CD1c-positive myeloid dendritic cell (primary cell): ENCODE results near the gene EIF2S3B.
"Not testable (repeated sequence)": the region's sequence is repeated elsewhere in the genome, so short reads cannot be mapped to it uniquely, and the experiment has no call there.

Source experiments
- DNase-seq: peaks from one replicate; pipeline ENCODE4 v3.0.0-alpha.2; 2016; ENCODE audit errors: extremely low spot score

EIF2S3B gene

GRCh38 chr12:10505620-10506019 lies at the start of gene EIF2S3B:
EIF2S3B (plus strand) TSS chr12:10505890; CDS start chr12:10505903, 13 bp downstream.
- DNase-seq = no peak

- DNase-seq = no peak
These were observed 48.8 kb upstream of the EIF2S3B start for GRCh38 chr12:10456856-10457255.

- DNase-seq = no peak
These were observed 47.9 kb upstream of the EIF2S3B start for GRCh38 chr12:10457760-10458159.

- no peak for DNase-seq
These were observed 39.4 kb upstream of the EIF2S3B start for GRCh38 chr12:10466311-10466710.

GRCh38 chr12:10469701-10470100 lies 36.0 kb upstream of the EIF2S3B start:
- no peak for DNase-seq

- not testable (repeated sequence) for DNase-seq
These were observed 32.9 kb upstream of the EIF2S3B start for GRCh38 chr12:10472808-10473207.

GRCh38 chr12:10481901-10482300 lies 23.8 kb upstream of the EIF2S3B start:
- DNase-seq = not testable (repeated sequence)

GRCh38 chr12:10487328-10487727 lies 18.4 kb upstream of the EIF2S3B start:
- DNase-seq = not testable (repeated sequence)

GRCh38 chr12:10491766-10492165 lies 13.9 kb upstream of the EIF2S3B start:
- no peak for DNase-seq

- DNase-seq = peak; percentile 5
These were observed 8.1 kb upstream of the EIF2S3B start for GRCh38 chr12:10497602-10498001.

GRCh38 chr12:10498042-10498441 lies 7.6 kb upstream of the EIF2S3B start:
- DNase-seq = no peak

GRCh38 chr12:10501030-10501429 lies 4.7 kb upstream of the EIF2S3B start:
- no peak for DNase-seq

- no peak for DNase-seq
These were observed 2.2 kb upstream of the EIF2S3B start for GRCh38 chr12:10503460-10503859.

- no peak for DNase-seq
These were observed 6.2 kb downstream of the EIF2S3B start for GRCh38 chr12:10511756-10512355.

GRCh38 chr12:10512798-10513197 lies 7.1 kb downstream of the EIF2S3B start:
- DNase-seq = no peak

- no peak for DNase-seq
These were observed 15.9 kb downstream of the EIF2S3B start for GRCh38 chr12:10521555-10521954.

GRCh38 chr12:10528174-10528953 lies 22.7 kb downstream of the EIF2S3B start:
- no peak for DNase-seq

GRCh38 chr12:10529603-10530002 lies 23.9 kb downstream of the EIF2S3B start:
- no peak for DNase-seq

GRCh38 chr12:10537721-10538120 lies 32.0 kb downstream of the EIF2S3B start:
- no peak for DNase-seq

GRCh38 chr12:10540776-10541205 lies 35.1 kb downstream of the EIF2S3B start:
- peak; percentile 33 for DNase-seq

GRCh38 chr12:10543499-10543898 lies 37.8 kb downstream of the EIF2S3B start:
- no peak for DNase-seq

GRCh38 chr12:10551375-10551774 lies 45.7 kb downstream of the EIF2S3B start:
- no peak for DNase-seq

- DNase-seq = no peak
These were observed 47.5 kb downstream of the EIF2S3B start for GRCh38 chr12:10553148-10553547.
